ENCODE measurements around the gene CENPP.
A peak's percentile ranks its signal among the peaks of the same experiment; 100 is the strongest.

- TF ChIP-seq CTCF (IDR thresholded peaks at IDR 0.05) (no peak), POLR2A (IDR thresholded peaks at IDR 0.05) (no peak), POLR2AphosphoS5 (IDR thresholded peaks at IDR 0.05) (peak; percentile 93)
Observed at GRCh38 chr9:92506184-92506857, 180.6 kb downstream of the CENPP start.

Data from gastroesophageal sphincter (tissue), 3 donors.